Epidermal melanocyte (primary cell): ENCODE data around the gene SH3YL1.

ENCODE experiments used
- DNase-seq: peaks from one replicate; pipeline ENCODE4 v3.0.0; 2011; ENCODE audit warnings: low spot score; ENCODE audit not compliant: insufficient read length

The SH3YL1 gene

GRCh38 chr2:263774-264492 is at the start of gene SH3YL1:
Gene SH3YL1 (minus strand): TSS chr2:264032. CDS start chr2:263984, 48 bp downstream.
- DNase-seq: no peak

GRCh38 chr2:310994-311393 is 47.2 kb upstream of the SH3YL1 start:
- no peak for DNase-seq

- DNase-seq: no peak
Observed at GRCh38 chr2:309954-310510, 46.2 kb upstream of the SH3YL1 start.

- DNase-seq: no peak
Observed at GRCh38 chr2:309148-309953, 45.5 kb upstream of the SH3YL1 start.

GRCh38 chr2:305366-305765 is 41.5 kb upstream of the SH3YL1 start:
- no peak for DNase-seq

- DNase-seq: no peak
Observed at GRCh38 chr2:296354-296753, 32.5 kb upstream of the SH3YL1 start.

GRCh38 chr2:295090-295489 is 31.3 kb upstream of the SH3YL1 start:
- DNase-seq: no peak

GRCh38 chr2:290090-290722 is 26.4 kb upstream of the SH3YL1 start:
- peak; percentile 86 for DNase-seq

GRCh38 chr2:289362-290089 is 25.7 kb upstream of the SH3YL1 start:
- DNase-seq: no peak

GRCh38 chr2:288758-289361 is 25.0 kb upstream of the SH3YL1 start:
- DNase-seq: no peak

GRCh38 chr2:287911-288757 is 24.3 kb upstream of the SH3YL1 start, which contains the start of gene ALKAL2:
Gene ALKAL2 (minus strand): TSS chr2:288091. CDS start chr2:287835, 256 bp downstream.
- no peak for DNase-seq

GRCh38 chr2:287471-287885 is 23.6 kb upstream of the SH3YL1 start:
- DNase-seq: no peak

GRCh38 chr2:286774-287392 is 23.1 kb upstream of the SH3YL1 start:
- DNase-seq: no peak

- DNase-seq: no peak
Observed at GRCh38 chr2:286035-286434, 22.2 kb upstream of the SH3YL1 start.

- no peak for DNase-seq
Observed at GRCh38 chr2:285531-285930, 21.7 kb upstream of the SH3YL1 start.

GRCh38 chr2:284896-285492 is 21.2 kb upstream of the SH3YL1 start:
- DNase-seq: no peak

GRCh38 chr2:283996-284794 is 20.4 kb upstream of the SH3YL1 start:
- no peak for DNase-seq
